HepG2 (cell line): ENCODE data around the gene THPO. TPM values are rescaled to one million over a fixed set of nuclear protein-coding genes. Genes with fewer than 3 reads are reported as not detected.

Source experiments
- CHCHD3 ChIP-seq: sonication (generic); formaldehyde crosslinking; IDR thresholded peaks from 2 replicates; pipeline ENCODE4 v1.8.0; 2022; ENCODE audit warnings: mild to moderate bottlenecking, missing genetic modification reagents, moderate library complexity
- DMAP1 ChIP-seq: IDR thresholded peaks from 2 replicates; pipeline ENCODE4 v1.6.1; 2016
- FOXA1 ChIP-seq, 2 experiments: fragments of 450-650 bp in 1 of 2; sonication (generic) in 1 of 2; formaldehyde crosslinking in 1 of 2; IDR thresholded peaks; 2 replicates each; pipeline versions ENCODE4 v1.4.0 to v1.6.1; 2016 to 2020; ENCODE audit warnings: missing genetic modification reagents in 1 of 2
- GFI1 ChIP-seq: sonication (generic); formaldehyde crosslinking; IDR thresholded peaks from 2 replicates; pipeline ENCODE4 v1.5.0; 2020; ENCODE audit warnings: missing genetic modification reagents, mild to moderate bottlenecking, borderline replicate concordance
- KDM5A ChIP-seq: fragments of 200-600 bp; sonication (generic); IDR thresholded peaks from 2 replicates; pipeline ENCODE4 v1.7.0; 2018; ENCODE audit warnings: antibody characterized with exemption, mild to moderate bottlenecking, low read length, borderline replicate concordance
- KDM5B ChIP-seq: sonication (generic); formaldehyde crosslinking; IDR thresholded peaks from 2 replicates; pipeline ENCODE4 v1.4.0; 2020; ENCODE audit warnings: missing genetic modification reagents, mild to moderate bottlenecking, borderline replicate concordance
- LCORL ChIP-seq, 2 experiments: fragments of 450-650 bp in 1 of 2; sonication (generic) in 1 of 2; formaldehyde crosslinking in 1 of 2; IDR thresholded peaks; 2 replicates each; pipeline versions ENCODE4 v1.5.0 to v1.6.1; 2017 to 2020; ENCODE audit warnings: antibody characterized with exemption in 1 of 2, missing genetic modification reagents in 1 of 2
- MTF1 ChIP-seq: sonication (generic); formaldehyde crosslinking; IDR thresholded peaks from 2 replicates; pipeline ENCODE4 v1.5.0; 2020; ENCODE audit warnings: missing genetic modification reagents
- PAX8 ChIP-seq: sonication (generic); formaldehyde crosslinking; IDR thresholded peaks from 2 replicates; pipeline ENCODE4 v1.8.0; 2022; ENCODE audit warnings: mild to moderate bottlenecking, missing genetic modification reagents, borderline replicate concordance
- PRPF4 ChIP-seq: fragments of 200-400 bp; formaldehyde crosslinking; IDR thresholded peaks from 2 replicates; pipeline ENCODE4 v1.6.1; 2016; ENCODE audit warnings: low read length, low read depth; ENCODE audit not compliant: poor library complexity, severe bottlenecking
- RARG ChIP-seq: sonication (generic); formaldehyde crosslinking; IDR thresholded peaks from 2 replicates; pipeline ENCODE4 v1.4.0; 2020; ENCODE audit warnings: low read depth, mild to moderate bottlenecking, missing genetic modification reagents
- RNF2 ChIP-seq: fragments of 450-650 bp; conservative IDR thresholded peaks from 2 replicates; pipeline ENCODE4 v1.6.1; 2016; ENCODE audit warnings: low read depth
- SALL1 ChIP-seq: sonication (generic); formaldehyde crosslinking; IDR thresholded peaks from 2 replicates; pipeline ENCODE4 v1.8.0; 2022; ENCODE audit warnings: mild to moderate bottlenecking, missing genetic modification reagents
- SMC3 ChIP-seq: IDR thresholded peaks from 2 replicates; pipeline ENCODE4 v1.6.1; 2011; ENCODE audit warnings: low read length, improper control_type of control experiment
- SP2 ChIP-seq: sonication (generic); formaldehyde crosslinking; IDR thresholded peaks from 2 replicates; pipeline ENCODE4 v1.5.1; 2020; ENCODE audit warnings: mild to moderate bottlenecking, missing genetic modification reagents
- TARDBP ChIP-seq: sonication (generic); formaldehyde crosslinking; IDR thresholded peaks from 2 replicates; pipeline ENCODE4 v1.8.0; 2022; ENCODE audit warnings: mild to moderate bottlenecking, missing genetic modification reagents
- ZNF12 ChIP-seq: sonication (generic); formaldehyde crosslinking; IDR thresholded peaks from 2 replicates; pipeline ENCODE4 v1.5.0; 2020; ENCODE audit warnings: missing genetic modification reagents
- polyA plus RNA-seq, 8 experiments: library from polyadenylated mRNA; depleted of rRNA in 3 of 8; stranded (reverse) in 7 of 8; unstranded in 1 of 8; fragments of >200 nt; fragmentation: Illumina TruSeq in 4 of 8; extraction: Trizol in 4 of 8; gene quantifications; 2 replicates each; pipeline versions ENCODE4 v1.2.1 to v1.2.3, GENCODE V29; 2011 to 2016; ENCODE audit warnings: low read depth in 4 of 8, missing spikeins in 1 of 8, mixed read lengths in 1 of 8; ENCODE audit not compliant: insufficient read depth in 1 of 8
- total RNA-seq, 5 experiments: library from RNA; depleted of rRNA; stranded (reverse); fragments of >200 nt; fragmentation: Illumina TruSeq; extraction: Trizol; gene quantifications; 2 replicates each; pipeline ENCODE4 v1.2.3, GENCODE V29; 2016; ENCODE audit warnings: low read depth in 1 of 5
- TF ChIP-seq, protein P1 (sequence below): sonication (generic); formaldehyde crosslinking; IDR thresholded peaks from 2 replicates; pipeline ENCODE4 v1.4.0; 2020; ENCODE audit warnings: missing genetic modification reagents, mild to moderate bottlenecking, borderline replicate concordance
- TF ChIP-seq, protein P2 (sequence below): sonication (generic); formaldehyde crosslinking; IDR thresholded peaks from 2 replicates; pipeline ENCODE4 v1.9.0; 2022; ENCODE audit warnings: missing genetic modification reagents, mild to moderate bottlenecking, borderline replicate concordance
- TF ChIP-seq, protein P3 (sequence below): sonication (generic); formaldehyde crosslinking; IDR thresholded peaks from 2 replicates; pipeline ENCODE4 v1.8.0; 2022; ENCODE audit warnings: missing genetic modification reagents, low read depth, mild to moderate bottlenecking, borderline replicate concordance
- TF ChIP-seq, protein P4 (sequence below): sonication (generic); formaldehyde crosslinking; IDR thresholded peaks from 2 replicates; pipeline ENCODE4 v1.4.0; 2020; ENCODE audit warnings: missing genetic modification reagents
- TF ChIP-seq, protein P5 (sequence below): sonication (generic); formaldehyde crosslinking; IDR thresholded peaks from 2 replicates; pipeline ENCODE4 v1.4.0; 2020; ENCODE audit warnings: low read depth, mild to moderate bottlenecking, missing genetic modification reagents

Gene THPO
- total and polyA plus RNA-seq, 2 of the 13 experiments (the other 11 are each of a cell fraction or from before 2014, with no cell fraction given) = 2.8 to 4.8 TPM

DNA sequence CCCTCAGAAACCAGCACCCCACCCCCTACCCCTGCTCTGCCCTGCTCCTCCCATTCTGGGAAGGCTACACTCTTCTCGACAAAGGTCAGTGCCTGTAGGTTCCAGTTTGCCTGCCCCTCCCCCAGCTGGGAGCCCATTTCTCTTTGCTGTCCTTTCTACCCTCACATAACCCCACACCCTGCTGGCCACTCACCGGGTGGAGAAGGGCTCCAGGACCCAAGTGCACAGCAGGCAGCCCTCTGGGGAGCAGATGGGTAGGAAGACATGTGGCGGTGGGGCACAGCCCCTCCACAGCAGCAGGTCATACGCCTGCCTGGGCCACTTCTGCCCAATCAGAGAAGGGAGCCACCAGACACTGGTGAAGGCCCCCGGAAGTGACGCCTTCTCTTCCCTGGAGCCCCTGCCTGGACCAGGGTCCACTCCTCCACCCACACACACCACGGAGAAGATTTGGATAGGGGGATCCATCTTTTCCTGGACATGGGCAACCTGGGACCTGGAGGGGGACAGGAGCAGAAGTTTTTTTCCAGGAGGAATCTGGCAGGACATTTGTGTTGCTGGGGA, at the start of gene THPO (continued):
- TF ChIP-seq, protein P1, sequence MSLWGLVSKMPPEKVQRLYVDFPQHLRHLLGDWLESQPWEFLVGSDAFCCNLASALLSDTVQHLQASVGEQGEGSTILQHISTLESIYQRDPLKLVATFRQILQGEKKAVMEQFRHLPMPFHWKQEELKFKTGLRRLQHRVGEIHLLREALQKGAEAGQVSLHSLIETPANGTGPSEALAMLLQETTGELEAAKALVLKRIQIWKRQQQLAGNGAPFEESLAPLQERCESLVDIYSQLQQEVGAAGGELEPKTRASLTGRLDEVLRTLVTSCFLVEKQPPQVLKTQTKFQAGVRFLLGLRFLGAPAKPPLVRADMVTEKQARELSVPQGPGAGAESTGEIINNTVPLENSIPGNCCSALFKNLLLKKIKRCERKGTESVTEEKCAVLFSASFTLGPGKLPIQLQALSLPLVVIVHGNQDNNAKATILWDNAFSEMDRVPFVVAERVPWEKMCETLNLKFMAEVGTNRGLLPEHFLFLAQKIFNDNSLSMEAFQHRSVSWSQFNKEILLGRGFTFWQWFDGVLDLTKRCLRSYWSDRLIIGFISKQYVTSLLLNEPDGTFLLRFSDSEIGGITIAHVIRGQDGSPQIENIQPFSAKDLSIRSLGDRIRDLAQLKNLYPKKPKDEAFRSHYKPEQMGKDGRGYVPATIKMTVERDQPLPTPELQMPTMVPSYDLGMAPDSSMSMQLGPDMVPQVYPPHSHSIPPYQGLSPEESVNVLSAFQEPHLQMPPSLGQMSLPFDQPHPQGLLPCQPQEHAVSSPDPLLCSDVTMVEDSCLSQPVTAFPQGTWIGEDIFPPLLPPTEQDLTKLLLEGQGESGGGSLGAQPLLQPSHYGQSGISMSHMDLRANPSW (CRISPR knock-in tag) = peak; percentile 22; the same call in 1 of the 2 replicates
- TF ChIP-seq SALL1 (CRISPR knock-in tag) = peak; percentile 85
- peak; percentile 96 for TF ChIP-seq DMAP1 (CRISPR knock-in tag)
- TF ChIP-seq RARG (CRISPR knock-in tag) = no peak
- 0 out of 2 replicates have a peak, but pooled peaks have one; percentile 51 for TF ChIP-seq LCORL (IDR thresholded peaks at IDR 0.05)
- TF ChIP-seq LCORL (CRISPR knock-in tag; IDR thresholded peaks at IDR 0.05) = peak; percentile 78; the same call in 1 of the 2 replicates
- TF ChIP-seq, protein P2, sequence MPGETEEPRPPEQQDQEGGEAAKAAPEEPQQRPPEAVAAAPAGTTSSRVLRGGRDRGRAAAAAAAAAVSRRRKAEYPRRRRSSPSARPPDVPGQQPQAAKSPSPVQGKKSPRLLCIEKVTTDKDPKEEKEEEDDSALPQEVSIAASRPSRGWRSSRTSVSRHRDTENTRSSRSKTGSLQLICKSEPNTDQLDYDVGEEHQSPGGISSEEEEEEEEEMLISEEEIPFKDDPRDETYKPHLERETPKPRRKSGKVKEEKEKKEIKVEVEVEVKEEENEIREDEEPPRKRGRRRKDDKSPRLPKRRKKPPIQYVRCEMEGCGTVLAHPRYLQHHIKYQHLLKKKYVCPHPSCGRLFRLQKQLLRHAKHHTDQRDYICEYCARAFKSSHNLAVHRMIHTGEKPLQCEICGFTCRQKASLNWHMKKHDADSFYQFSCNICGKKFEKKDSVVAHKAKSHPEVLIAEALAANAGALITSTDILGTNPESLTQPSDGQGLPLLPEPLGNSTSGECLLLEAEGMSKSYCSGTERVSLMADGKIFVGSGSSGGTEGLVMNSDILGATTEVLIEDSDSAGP (CRISPR knock-in tag) = peak; percentile 76
- 0 out of 2 replicates have a peak, but pooled peaks have one; percentile 22 for TF ChIP-seq RNF2
- peak; percentile 32; the same call in 1 of the 2 replicates for TF ChIP-seq TARDBP (CRISPR knock-in tag)
- TF ChIP-seq PRPF4 = no peak
- 0 out of 2 replicates have a peak, but pooled peaks have one; percentile 34 for TF ChIP-seq ZNF12 (CRISPR knock-in tag)
- TF ChIP-seq FOXA1 (IDR thresholded peaks at IDR 0.05) = no peak
- TF ChIP-seq FOXA1 (CRISPR knock-in tag; IDR thresholded peaks at IDR 0.05) = no peak
- TF ChIP-seq, protein P3, sequence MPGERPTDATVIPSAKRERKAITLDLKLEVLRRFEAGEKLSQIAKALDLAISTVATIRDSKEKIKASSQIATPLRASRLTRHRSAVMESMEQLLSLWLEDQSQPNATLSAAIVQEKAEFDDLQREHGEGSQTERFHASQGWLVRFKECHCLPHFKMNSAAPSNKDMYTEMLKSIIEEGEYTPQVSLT (CRISPR knock-in tag) = no peak
- no peak for TF ChIP-seq MTF1 (CRISPR knock-in tag)
- TF ChIP-seq, protein P4, sequence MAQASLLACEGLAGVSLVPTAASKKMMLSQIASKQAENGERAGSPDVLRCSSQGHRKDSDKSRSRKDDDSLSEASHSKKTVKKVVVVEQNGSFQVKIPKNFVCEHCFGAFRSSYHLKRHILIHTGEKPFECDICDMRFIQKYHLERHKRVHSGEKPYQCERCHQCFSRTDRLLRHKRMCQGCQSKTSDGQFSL (CRISPR knock-in tag) = 0 out of 2 replicates have a peak, but pooled peaks have one; percentile 55
- peak; percentile 51; the same call in 1 of the 2 replicates for TF ChIP-seq KDM5A
- TF ChIP-seq SP2 (CRISPR knock-in tag) = peak; percentile 73
- TF ChIP-seq PAX8 (CRISPR knock-in tag) = no peak
- peak; percentile 29; the same call in 1 of the 2 replicates for TF ChIP-seq GFI1 (CRISPR knock-in tag)
- TF ChIP-seq, protein P5, sequence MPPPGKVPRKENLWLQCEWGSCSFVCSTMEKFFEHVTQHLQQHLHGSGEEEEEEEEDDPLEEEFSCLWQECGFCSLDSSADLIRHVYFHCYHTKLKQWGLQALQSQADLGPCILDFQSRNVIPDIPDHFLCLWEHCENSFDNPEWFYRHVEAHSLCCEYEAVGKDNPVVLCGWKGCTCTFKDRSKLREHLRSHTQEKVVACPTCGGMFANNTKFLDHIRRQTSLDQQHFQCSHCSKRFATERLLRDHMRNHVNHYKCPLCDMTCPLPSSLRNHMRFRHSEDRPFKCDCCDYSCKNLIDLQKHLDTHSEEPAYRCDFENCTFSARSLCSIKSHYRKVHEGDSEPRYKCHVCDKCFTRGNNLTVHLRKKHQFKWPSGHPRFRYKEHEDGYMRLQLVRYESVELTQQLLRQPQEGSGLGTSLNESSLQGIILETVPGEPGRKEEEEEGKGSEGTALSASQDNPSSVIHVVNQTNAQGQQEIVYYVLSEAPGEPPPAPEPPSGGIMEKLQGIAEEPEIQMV (CRISPR knock-in tag) = peak; percentile 80; the same call in 1 of the 2 replicates
- peak; percentile 69; the same call in 1 of the 2 replicates for TF ChIP-seq KDM5B (CRISPR knock-in tag)
- peak; percentile 59; the same call in 1 of the 2 replicates for TF ChIP-seq CHCHD3 (CRISPR knock-in tag)
- no peak for TF ChIP-seq SMC3
